Lung microvascular endothelial cell (primary cell): ENCODE data around the gene KIF17. TPM values are rescaled to one million over a fixed set of nuclear protein-coding genes. Genes with fewer than 3 reads are reported as not detected.

ENCODE experiments used
- DNase-seq, 2 donors: peaks; one replicate each; pipeline versions ENCODE4 v3.0.0 to v3.0.0-alpha.2; 2010; ENCODE audit warnings: low read depth in 2 of 2
- total RNA-seq: library from RNA; depleted of rRNA; stranded (reverse); fragments of >200 nt; gene quantifications from 2 replicates; pipeline ENCODE4 v1.2.1, GENCODE V29; 2014

Gene KIF17
- total RNA-seq = 17.3 and 19.6 TPM in 2 replicates

DNA sequence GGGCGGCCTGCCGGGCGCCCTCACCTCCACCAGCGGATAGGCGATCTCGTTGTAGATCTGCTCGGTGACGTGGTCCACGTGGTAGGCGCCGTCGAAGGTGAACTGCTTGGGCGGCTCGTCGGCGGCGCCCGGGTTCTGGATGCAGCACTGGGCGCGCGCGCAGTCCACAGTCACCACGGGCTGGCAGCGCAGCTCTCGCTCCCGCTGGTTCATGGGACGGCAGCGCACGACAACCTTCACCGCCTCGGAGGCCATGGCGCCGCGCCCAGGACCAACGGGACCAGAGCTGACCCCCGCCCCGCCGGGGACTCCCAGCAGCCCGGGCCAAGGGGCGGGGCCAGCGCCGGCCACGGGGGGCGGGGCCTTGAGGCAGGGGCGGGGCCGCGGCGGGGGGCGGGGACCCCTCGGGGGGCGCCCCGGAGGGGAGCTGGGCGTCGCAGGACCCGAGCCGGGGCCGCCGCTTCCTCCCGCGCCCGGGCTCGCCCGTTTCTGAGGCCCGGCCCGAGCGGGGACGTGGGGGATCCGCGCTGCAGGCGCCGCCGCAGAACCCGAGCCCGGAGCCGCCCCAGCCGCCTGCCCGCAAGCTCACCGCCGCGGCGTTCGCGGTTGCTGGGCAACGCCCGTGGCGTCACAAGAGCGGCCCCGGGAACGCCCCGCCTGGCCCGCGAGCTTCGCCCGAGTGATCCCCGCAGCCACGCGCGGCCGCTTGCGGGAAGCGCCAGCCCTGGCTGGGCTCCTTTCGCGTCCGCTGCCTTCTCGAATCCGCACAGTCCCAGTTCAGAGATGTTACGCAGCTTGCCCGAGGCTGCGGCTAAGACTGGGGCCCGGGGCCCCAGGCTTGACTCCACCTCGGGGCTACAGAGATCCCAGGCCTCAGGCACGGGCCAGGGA is at the start of gene KIF17:
Gene KIF17 (minus strand): TSS at position 556 of the 891 bp plus-strand sequence. CDS start 301 bp downstream, at position 255.
- peak; percentile 75 to 85 for DNase-seq

DNA sequence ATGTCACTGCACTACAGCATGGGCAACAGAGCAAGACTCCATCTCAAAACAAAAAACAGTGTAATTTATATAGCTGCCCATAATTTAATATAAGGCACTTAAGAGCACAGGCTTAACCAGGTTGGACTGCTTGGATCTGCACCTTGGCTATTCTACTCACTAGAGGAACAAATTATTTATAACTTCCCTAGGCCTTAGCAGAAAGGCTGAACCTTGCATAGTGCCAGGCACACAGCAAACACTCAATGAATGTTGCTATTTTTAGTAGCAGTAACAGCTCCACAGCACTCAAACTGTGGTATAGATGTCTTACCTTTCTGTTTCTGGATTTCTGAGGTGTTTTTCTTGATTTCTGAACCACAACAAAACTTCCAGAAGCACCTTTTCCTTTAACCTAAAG is 49.5 kb upstream of the KIF17 start:
- DNase-seq = no peak

DNA sequence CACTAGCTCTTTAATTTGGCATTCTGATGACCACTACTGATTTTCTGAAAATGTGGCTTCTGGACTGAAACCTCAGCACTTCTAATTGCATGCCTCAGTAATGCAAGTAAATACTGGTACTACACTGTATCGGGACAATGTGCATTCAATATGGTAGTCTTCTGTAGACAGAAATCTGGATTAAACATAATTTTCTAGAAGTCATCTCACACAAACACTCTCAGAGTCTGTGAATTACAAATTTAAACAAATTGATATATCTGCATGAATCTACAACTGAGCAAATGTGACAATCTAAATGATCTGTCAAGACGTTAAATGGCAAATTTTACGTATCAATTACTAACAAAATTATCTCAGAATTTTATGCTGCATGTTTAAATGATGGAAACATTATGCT is 45.6 kb upstream of the KIF17 start:
- DNase-seq = no peak

DNA sequence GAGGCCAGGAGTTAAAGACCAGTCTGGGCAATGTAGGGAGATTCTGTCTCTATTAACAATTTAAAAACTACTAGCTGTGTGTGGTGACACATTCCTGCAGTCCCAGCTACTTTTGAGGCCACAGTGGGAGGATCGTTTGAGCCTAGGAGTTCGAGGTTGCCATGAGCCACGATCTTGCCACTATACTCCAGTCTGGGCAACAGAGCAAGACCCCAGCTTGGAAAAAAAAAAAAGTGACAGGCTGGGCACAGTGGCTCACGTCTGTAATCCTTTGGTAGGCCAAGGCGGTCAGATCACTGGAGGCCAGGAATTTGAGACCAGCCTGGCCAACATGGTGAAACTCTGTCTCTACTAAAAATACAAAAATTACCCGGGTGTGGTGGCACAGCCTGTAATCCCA is 42.5 kb upstream of the KIF17 start:
- DNase-seq = no peak

DNA sequence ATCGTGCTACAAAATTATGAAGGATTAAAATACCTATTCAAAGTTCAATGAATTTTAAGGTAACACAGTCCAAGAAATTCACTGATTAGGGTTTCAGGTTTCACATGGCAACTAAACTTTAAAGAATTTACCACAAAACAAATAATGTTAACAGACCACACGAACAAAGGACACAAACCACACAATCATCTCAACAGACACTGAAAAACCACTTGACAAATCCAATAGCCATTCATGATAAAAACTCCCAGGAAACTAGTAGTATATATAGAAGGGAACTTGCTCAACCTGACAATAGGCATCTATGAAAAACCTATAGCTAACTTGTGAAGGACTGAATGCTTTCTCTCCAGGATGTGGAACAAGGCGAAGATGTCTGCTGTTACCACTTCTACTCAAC is 35.8 kb upstream of the KIF17 start:
- no peak for DNase-seq

DNA sequence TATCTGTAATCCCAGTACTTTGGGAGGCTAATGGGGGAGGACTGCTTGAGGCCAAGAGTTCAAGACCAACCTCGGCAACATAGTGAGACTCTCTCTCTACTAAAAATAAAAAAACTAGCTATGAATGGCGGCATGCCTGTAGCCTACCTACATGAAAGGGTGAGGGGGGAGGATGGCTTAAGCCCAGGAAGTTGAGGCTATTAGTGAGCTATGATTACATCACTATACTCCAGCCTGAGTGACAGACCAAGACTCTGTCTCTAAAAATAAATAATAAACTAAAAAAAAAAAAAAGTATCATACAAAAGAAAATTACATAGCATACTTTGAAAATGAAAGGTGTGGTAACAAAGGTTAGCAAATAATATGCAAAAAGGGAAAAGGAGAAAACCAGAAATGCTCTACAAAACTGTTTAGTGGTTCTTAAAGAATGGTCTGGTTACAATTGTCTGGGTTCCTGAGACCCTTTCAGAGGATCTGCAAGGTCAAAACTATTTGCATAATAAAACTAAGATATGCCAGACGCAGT is 33.7 kb upstream of the KIF17 start:
- DNase-seq = no peak

DNA sequence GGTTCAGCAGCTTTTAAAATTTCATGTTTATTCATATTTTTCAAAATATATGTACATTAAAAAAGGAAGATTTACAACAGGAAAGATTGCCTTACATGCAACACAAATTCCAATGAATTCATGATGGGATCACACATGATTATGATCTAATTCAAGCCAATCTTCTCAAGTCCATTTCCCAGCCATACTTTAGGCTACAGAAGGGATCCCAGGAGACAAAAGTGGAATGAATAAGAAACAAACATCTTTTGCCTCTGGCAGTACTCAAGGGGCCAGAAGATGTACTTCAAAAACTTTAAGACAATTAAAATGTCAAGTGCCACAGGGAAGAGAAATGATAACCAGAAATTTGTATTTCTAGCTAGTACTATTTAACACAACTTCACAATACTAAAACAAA is 24.9 kb upstream of the KIF17 start:
- DNase-seq = no peak

DNA sequence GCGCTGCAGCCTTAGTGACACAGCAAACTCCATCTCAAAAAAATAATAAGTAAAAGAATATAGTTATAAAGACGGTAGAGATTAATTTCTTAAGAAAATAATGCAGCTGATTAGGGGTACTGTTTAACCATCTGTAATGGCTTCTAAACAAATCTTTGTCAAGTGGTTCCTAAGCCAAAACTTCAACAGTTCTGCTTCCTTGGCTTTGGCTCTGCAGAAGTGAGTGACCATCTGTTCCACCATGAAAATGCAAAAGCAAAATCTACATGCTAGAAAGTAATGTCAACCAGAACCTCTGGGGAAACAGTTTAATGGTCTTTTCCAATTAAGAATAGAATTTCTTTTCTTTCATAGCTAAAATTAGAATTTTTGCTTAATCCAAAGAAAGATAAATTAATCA is 23.0 kb upstream of the KIF17 start:
- no peak for DNase-seq

DNA sequence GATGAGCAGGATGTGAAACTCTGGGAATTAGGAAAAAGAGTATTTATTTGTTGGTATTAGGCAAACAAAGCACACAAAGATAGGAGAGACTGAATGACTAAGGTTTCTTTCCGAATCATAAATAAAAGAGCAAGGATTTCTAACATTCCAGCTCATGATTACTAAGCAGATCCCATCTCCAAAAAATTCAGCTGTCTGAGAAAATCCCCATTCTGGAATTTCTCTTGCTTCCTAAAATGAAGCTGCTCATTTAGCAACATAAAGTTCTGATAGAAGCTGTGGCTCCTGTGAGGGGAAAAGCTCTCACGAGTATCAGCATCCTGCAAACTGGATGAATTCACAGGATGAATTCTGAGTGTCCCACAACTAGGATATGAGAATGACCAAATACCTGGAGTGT is 21.4 kb upstream of the KIF17 start:
- DNase-seq = no peak

- no peak for DNase-seq
Measured at GRCh38 chr1:20735581-20736111, 17.8 kb upstream of the KIF17 start.

- DNase-seq = no peak
Measured at GRCh38 chr1:20733360-20733975, 15.7 kb upstream of the KIF17 start.

GRCh38 chr1:20732588-20733359 is 15.0 kb upstream of the KIF17 start, which contains the start of gene SH2D5:
Gene SH2D5, minus strand, starts transcription at chr1:20732703. Its CDS starts 4,659 bp downstream, at chr1:20728044.
- peak; percentile 87 to 94 for DNase-seq

GRCh38 chr1:20732071-20732587 is 14.3 kb upstream of the KIF17 start:
- DNase-seq = peak; percentile 51 to 64

DNA sequence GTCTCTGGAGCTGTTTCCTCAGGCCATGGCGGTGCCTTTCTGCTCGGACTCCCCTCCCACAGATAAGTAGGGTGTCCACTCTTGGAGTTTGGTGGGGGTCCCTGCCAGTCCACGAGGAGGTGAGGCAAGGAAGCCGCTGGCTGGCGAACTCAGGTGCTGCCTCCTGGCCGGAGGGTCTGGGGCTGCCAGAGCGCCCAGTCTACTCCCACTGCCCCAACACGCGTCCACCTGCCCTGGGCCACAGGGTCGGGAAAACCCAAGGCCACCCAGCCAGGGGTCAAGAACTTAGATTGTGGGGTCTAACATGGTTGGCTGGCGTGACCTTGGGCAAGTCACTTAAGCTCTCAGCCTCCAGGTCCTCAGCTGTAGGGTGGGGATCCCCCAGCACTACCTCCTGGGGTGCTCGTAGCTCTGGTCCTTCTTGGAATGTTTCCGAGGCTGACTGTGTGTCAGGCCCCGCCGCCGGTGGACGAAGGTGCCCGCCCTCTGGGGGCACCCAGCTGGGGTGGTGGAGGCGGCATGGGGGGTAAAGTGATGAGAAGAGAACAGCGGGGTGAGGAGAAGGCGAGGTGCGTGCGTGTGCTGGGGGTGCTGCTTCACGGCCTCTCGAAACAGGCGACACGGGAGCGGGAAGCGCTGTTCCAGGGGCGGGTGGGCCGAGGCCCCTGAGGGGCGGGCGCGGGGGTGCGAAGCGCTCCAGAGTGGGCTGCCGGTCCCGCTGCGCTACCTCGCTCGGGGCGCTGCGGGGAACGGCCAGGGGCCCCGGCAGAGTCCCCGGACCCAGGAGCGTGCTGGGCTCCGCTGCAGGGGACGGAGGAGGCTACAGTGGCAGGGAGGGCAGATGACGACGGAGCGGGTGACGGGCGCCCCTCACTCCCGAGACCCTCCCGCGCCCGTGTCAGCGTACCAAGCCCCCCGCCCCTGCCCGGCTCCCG is 13.5 kb upstream of the KIF17 start:
- DNase-seq = no peak

DNA sequence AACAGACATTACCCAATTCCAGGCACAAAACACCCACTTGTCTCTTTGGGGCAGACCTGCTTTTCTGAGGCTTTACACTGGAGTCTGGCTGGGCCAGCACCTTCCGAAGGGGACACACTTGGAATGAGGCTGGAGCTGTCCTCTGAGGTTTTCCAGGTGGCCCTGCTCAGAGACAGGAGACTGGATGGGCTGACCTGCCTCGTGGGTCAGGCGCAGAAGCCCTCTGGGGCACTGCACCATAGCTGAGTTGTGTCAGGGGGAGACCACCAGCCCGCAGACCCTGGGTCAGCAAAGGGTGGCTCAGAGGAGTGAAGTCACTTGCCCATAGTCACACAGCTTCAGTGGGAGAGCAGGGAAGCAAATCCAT is 12.9 kb upstream of the KIF17 start:
- DNase-seq = no peak

- DNase-seq = no peak
Measured at GRCh38 chr1:20729990-20730689, 12.3 kb upstream of the KIF17 start.

DNA sequence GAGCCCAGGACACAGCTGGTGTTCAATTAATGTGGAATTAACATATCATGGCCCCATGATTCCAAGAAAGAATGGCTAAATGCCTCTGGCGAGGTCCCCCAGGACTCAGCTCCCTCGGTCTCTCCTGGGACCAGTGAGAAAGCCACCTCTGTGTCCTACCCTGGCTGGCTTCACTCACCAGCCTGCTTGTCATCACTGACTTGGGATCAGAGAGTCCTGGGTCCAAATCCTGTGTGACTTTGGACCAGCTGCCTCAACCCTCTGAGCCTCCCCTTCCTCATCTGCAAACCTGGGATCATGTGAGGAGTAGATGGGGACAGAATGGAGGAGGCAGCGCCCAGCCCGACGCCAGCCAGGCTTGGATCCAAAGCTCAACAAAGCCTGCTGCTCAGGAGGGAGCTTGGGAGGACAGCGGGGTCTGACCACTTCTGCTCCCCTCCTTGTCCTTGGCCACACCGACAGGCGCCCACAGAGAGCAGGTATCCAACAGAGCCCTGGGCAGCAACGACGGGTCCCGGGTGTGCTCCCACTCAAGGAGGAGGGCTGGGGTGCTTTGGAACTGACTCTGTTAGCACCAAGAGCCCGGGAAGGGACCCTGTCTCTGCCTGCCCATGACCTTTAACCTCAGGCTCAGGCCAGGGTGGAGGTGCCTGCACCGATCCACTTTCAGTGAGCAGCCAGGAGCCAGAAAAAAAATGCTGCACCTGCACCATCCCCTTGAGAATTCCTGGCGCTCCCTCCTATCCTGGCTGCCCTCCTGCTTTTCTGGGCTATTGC is 11.5 kb upstream of the KIF17 start:
- no peak for DNase-seq

DNA sequence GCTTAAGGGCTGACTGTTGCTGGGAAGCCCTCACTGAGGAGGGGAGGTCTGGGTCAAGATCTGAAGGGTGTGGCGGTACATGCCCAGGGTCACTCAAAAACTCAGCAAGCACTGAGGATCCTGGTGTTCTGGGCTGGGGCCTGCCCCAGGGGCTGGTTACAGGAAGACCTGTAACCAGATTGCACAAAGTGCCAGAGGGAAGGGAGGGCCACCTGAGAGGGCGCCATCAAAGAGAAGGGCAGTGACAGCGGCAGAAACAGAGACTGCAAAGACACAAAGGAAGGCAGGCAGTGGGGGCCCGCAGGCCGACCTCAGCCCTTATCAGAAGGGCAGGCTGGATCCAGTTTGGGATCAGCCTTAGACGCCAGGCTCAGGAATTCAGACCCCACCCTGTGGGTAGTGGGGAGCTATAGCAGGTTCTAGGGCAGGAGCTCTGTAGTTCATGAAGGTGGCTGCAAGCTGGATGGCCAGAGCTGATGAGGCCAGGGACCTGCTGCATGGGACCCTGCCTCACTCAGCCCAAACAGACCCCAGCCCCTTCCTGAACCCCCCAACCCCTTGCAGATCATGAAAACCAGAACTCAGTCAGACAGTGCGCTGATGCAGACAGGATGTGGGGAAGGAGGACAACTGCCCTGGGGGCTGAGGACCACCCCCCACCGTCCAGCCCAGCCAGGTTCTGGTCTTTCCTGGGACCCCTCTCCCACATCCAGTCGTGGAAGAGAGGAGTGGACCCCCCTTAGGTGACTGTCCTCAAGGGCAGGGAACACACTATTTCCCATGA is 10.8 kb upstream of the KIF17 start:
- no peak for DNase-seq
